Measurements from ENCODE around the gene ANXA2R.
"Not testable (repeated sequence)": the region's sequence is repeated elsewhere in the genome, so short reads cannot be mapped to it uniquely, and the experiment has no call there.

ANXA2R gene

DNA sequence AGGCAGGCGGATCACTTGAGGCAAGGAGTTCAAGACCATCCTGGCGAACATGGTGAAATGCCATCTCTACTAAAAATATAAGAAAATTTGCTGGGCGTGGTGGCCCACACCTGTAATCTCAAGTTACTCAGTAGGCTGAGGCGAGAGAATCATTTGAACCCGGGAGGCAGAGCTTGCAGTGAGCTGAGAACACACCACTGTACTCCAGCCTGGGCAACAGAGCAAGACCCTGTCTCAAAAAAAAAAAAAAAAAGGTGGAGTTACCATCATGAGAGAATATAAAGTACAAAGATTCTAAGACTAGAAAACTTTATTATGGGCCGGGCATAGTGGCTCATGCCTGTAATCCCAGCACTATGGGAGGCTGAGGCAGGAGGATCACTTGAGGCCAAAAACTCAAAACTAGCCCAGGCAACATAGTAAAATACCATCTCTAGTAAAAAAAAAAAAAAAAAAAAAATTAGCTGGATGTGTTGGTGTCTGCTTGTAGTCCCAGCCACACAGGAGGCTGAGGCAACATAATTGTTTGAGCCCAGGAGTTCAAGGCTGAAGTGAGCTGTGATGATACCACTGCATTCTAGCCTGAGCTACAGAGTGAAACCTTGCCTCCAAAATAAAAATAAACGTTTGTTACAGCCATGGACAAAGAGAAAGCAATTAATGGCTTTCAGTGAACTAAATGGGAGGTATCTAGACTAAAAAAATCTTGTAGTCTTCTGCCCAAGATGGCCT lies 12.9 kb downstream of the ANXA2R start:
- in situ Hi-C loops (cut with HindIII; ENCODE audit: low sequenced_read_pairs) = no loop called here
- H3K4me3 ChIP-seq (ENCODE audit: low read depth, low read length) = no peak overlapping the region
- no peak for DNase-seq (ENCODE audit: low read depth, low spot score)
- no peak for TF ChIP-seq CTCF (IDR thresholded peaks at IDR 0.05; ENCODE audit: low read depth, low read length)

DNA sequence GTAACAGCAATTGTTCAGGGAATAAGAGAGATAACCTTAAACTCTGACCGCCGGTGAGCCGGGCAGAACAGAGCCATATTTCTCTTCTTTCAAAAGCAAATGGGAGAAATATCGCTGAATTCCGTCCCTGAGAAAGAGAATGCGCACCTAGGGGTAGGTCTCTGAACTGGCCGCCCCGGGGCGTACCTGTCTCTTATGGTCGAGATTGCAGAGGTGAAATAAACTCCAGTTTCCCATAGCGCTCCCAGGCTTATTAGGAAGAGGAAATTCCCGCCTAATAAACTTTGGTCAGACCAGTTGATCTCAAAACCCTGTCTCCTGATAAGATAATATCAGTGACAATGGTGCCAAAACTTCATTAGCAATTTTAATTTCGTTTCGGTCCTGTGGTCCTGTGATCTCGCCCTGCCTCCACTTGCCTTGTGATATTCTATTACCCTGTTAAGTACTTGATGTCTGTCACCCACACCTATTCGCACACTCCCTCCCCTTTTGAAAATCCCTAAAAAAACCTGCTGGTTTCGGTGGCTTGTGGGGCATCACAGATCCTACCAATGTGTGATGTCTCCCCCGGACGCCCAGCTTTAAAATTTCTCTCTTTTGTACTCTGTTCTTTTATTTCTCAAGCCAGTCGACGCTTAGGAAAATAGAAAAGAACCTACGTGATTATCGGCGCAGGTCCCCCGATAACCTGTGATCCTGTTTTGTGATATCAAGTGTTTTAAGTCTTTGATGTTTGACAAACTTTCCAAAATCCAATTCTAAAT lies 14.8 kb downstream of the ANXA2R start:
- DNase-seq (ENCODE audit: low read depth, low spot score); in situ Hi-C loops (cut with HindIII; ENCODE audit: low sequenced_read_pairs); H3K4me3 ChIP-seq (ENCODE audit: low read depth, low read length): not testable (repeated sequence)

- TF ChIP-seq CTCF (IDR thresholded peaks at IDR 0.05; ENCODE audit: low read depth, low read length) = no peak
- no peak overlapping the region for H3K4me3 ChIP-seq (ENCODE audit: low read depth, low read length)
- DNase-seq (ENCODE audit: low read depth, low spot score) = no peak
- in situ Hi-C loops (cut with HindIII; ENCODE audit: low sequenced_read_pairs) = no loop called here
These were observed 15.9 kb downstream of the ANXA2R start for GRCh38 chr5:43024217-43024616.

- no peak overlapping the region for H3K4me3 ChIP-seq (ENCODE audit: low read depth, low read length)
- no peak for DNase-seq (ENCODE audit: low read depth, low spot score)
- in situ Hi-C loops (cut with HindIII; ENCODE audit: low sequenced_read_pairs) = no loop called here
- no peak for TF ChIP-seq CTCF (IDR thresholded peaks at IDR 0.05; ENCODE audit: low read depth, low read length)
These were observed 19.0 kb downstream of the ANXA2R start for GRCh38 chr5:43021151-43021550.

DNA sequence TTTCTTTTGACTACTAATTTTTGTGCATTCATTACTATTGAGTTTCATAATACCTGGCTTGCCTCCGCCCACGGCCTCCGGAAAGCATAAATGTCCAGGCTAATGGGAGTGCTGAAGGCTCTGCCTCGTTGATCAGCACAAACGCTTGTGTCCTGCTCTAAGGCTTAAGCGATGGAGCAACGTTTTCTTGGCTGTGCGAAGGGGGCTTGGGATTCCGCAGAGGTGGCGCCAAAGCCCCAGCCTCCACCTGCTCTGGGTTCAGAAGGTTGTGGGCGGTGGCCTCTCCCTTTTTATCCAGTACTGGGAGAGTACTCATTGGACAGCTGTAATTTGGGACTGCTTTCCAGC lies 19.7 kb downstream of the ANXA2R start:
- H3K4me3 ChIP-seq (ENCODE audit: low read depth, low read length) = peak overlapping the region; percentile 63
- in situ Hi-C loops (cut with HindIII; ENCODE audit: low sequenced_read_pairs) = no loop called here
- no peak for TF ChIP-seq CTCF (IDR thresholded peaks at IDR 0.05; ENCODE audit: low read depth, low read length)
- no peak for DNase-seq (ENCODE audit: low read depth, low spot score)

GRCh38 chr5:43019614-43020398 lies 20.3 kb downstream of the ANXA2R start:
- in situ Hi-C loops (cut with HindIII; ENCODE audit: low sequenced_read_pairs) = no loop called here
- TF ChIP-seq CTCF (IDR thresholded peaks at IDR 0.05; ENCODE audit: low read depth, low read length) = peak; percentile 55
- H3K4me3 ChIP-seq (ENCODE audit: low read depth, low read length) = peak overlapping the region; percentile 63
- peak; percentile 90 for DNase-seq (ENCODE audit: low read depth, low spot score)

DNA sequence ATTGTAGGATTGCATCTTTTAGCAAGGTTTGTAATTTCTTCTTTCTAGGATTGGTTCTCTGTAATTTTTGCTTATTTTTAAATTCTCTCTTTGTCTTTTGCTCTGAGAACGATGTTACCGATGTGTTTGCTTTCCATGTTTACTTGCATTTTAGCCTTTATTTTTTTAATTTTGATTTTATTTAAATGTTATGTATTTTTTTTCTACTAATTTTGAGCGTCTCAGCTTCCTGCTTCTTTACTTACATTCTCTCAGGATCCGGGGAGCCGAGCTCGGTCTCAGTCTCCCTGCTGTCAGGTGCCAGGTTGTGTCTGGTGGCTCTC lies 20.9 kb downstream of the ANXA2R start:
- peak; percentile 66 for DNase-seq (ENCODE audit: low read depth, low spot score)
- H3K4me3 ChIP-seq (ENCODE audit: low read depth, low read length) = peak overlapping the region; percentile 63
- TF ChIP-seq CTCF (IDR thresholded peaks at IDR 0.05; ENCODE audit: low read depth, low read length) = no peak

More for the DNA sequence above, 20.9 kb downstream of the ANXA2R start:
- in situ Hi-C loops (cut with HindIII; ENCODE audit: low sequenced_read_pairs) = no loop called here

Data from astrocyte of the spinal cord (primary cell).